GM12878 (cell line): ENCODE measurements around the gene AFG1L. TPM values are rescaled to one million over a fixed set of nuclear protein-coding genes. Genes with fewer than 3 reads are reported as not detected.

Source experiments
- ATAC-seq: fragments of 200-7000 bp; cut with Tn5 transposase; 3 replicates; pipeline ENCODE4 v1.9.1; 2020; ENCODE audit warnings: mild to moderate bottlenecking, moderate library complexity
- BruUV-seq: library from RNA; stranded (reverse); fragments of 400-500 nt; replicated peaks from 2 replicates; lab custom pipeline; 2021; lab: Mats Ljungman, UMichigan
- CTCF ChIA-PET: fragments of 300-600 bp; sonication (Branson Sonifier 250); formaldehyde crosslinking; extraction: SDS; loops from one replicate; lab custom pipeline; 2021; ENCODE audit warnings: inconsistent platforms; lab: Yijun Ruan, JAX
- POLR2A ChIA-PET: fragments of 350-600 bp; formaldehyde crosslinking; extraction: SDS; loops from one replicate; lab custom pipeline; 2021; ENCODE audit warnings: inconsistent platforms; lab: Charles Lee
- RAD21 ChIA-PET: fragments of 300-600 bp; sonication (Branson Sonifier 250); formaldehyde crosslinking; loops from one replicate; lab custom pipeline; 2023; ENCODE audit warnings: antibody characterized with exemption; ENCODE audit not compliant: unreplicated experiment; lab: Charles Lee
- SMC1A ChIA-PET: fragments of 300-600 bp; sonication (Branson Sonifier 250); formaldehyde crosslinking; loops from one replicate; lab custom pipeline; 2023; ENCODE audit not compliant: unreplicated experiment, uncharacterized antibody; lab: Charles Lee
- DNase-seq: peaks from one replicate; pipeline ENCODE4 v3.0.0-alpha.2; 2011; ENCODE audit warnings: low read depth, low spot score
- FAIRE-seq: peaks from 3 replicates; lab custom pipeline; 2011; peaks lifted over from hg19 to GRCh38; lab: Jason Lieb, UNC
- H2AFZ ChIP-seq: 2 replicates; pipeline ENCODE4 v1.6.0; 2011; ENCODE audit warnings: low read depth, low read length, control low read depth; ENCODE audit not compliant: control insufficient read depth
- H3K27ac ChIP-seq: 2 replicates; pipeline ENCODE4 v1.5.1; 2011; ENCODE audit warnings: control low read depth; ENCODE audit not compliant: control insufficient read depth, insufficient read depth
- H3K27me3 ChIP-seq, 2 experiments: replicated peaks in 1 of 2; 2 replicates each; pipeline versions ENCODE4 v1.6.0 to v1.6.1; 2011; ENCODE audit warnings: low read length in 1 of 2; ENCODE audit not compliant: control insufficient read depth in 2 of 2, insufficient read depth in 2 of 2
- H3K36me3 ChIP-seq, 2 experiments: 2 replicates each; pipeline ENCODE4 v1.5.1; 2011; ENCODE audit warnings: low read length in 1 of 2; ENCODE audit not compliant: control insufficient read depth in 2 of 2, insufficient read depth in 2 of 2
- H3K4me1 ChIP-seq: 2 replicates; pipeline ENCODE4 v1.6.1; 2011; ENCODE audit warnings: mild to moderate bottlenecking, low read length, moderate library complexity, mixed read lengths; ENCODE audit not compliant: control insufficient read depth, insufficient read depth
- H3K4me2 ChIP-seq: 2 replicates; pipeline ENCODE4 v1.6.0; 2011; ENCODE audit warnings: control low read depth; ENCODE audit not compliant: control insufficient read depth, insufficient read depth
- H3K4me3 ChIP-seq: fragments of 200-600 bp; sonication (generic); 2 replicates; pipeline ENCODE4 v1.5.1; 2016
- H3K79me2 ChIP-seq: 2 replicates; pipeline ENCODE4 v1.6.0; 2011; ENCODE audit warnings: low read length; ENCODE audit not compliant: control insufficient read depth, insufficient read depth
- H3K9ac ChIP-seq: 2 replicates; pipeline ENCODE4 v1.8.0; 2011; ENCODE audit warnings: low read length, control low read depth, mixed read lengths; ENCODE audit not compliant: control insufficient read depth, insufficient read depth
- H3K9me3 ChIP-seq: replicated peaks from 3 replicates; pipeline ENCODE4 v1.5.1; 2011; ENCODE audit warnings: mild to moderate bottlenecking, low read length; ENCODE audit not compliant: control insufficient read depth, insufficient read depth
- H4K20me1 ChIP-seq: 2 replicates; pipeline ENCODE4 v1.6.0; 2011; ENCODE audit not compliant: control insufficient read depth, insufficient read depth
- BHLHE40 ChIP-seq, 2 experiments: fragments of 450-650 bp in 1 of 2; IDR thresholded peaks; 2 replicates each; pipeline ENCODE4 v1.6.1; 2011 to 2017; ENCODE audit warnings: low read depth in 2 of 2, borderline replicate concordance in 1 of 2, improper control_type of control experiment in 1 of 2, low read length in 1 of 2, mild to moderate bottlenecking in 1 of 2
- CEBPZ ChIP-seq: fragments of 150-350 bp; IDR thresholded peaks from 2 replicates; pipeline ENCODE4 v1.6.1; 2016; ENCODE audit warnings: low read depth, low read length
- CREM ChIP-seq: IDR thresholded peaks from 2 replicates; pipeline ENCODE4 v1.6.1; 2014; ENCODE audit warnings: antibody characterized with exemption, low read depth
- EZH2 ChIP-seq: IDR thresholded peaks from 2 replicates; pipeline ENCODE4 v1.6.1; 2012; ENCODE audit warnings: low read depth, mild to moderate bottlenecking, control low read depth, inconsistent platforms, low read length, borderline replicate concordance; ENCODE audit not compliant: control insufficient read depth
- FOXM1 ChIP-seq: IDR thresholded peaks from 2 replicates; pipeline ENCODE4 v1.6.1; 2012; ENCODE audit warnings: low read depth, mild to moderate bottlenecking, inconsistent platforms, low read length, moderate library complexity
- HCFC1 ChIP-seq: fragments of 150-350 bp; IDR thresholded peaks from 2 replicates; pipeline ENCODE4 v1.6.1; 2014; ENCODE audit warnings: low read length
- IKZF1 ChIP-seq: fragments of 450-650 bp; conservative IDR thresholded peaks from 2 replicates; pipeline ENCODE4 v1.6.1; 2017; ENCODE audit warnings: antibody characterized with exemption, mild to moderate bottlenecking
- MEF2B ChIP-seq: fragments of 450-650 bp; IDR thresholded peaks from 2 replicates; pipeline ENCODE4 v1.6.1; 2018; ENCODE audit warnings: mild to moderate bottlenecking, moderate library complexity; ENCODE audit not compliant: partially characterized antibody, poor library complexity, severe bottlenecking
- MYB ChIP-seq: fragments of 150-350 bp; IDR thresholded peaks from 2 replicates; pipeline ENCODE4 v1.6.1; 2014; ENCODE audit warnings: mild to moderate bottlenecking, low read depth, low read length, borderline replicate concordance
- NFXL1 ChIP-seq: fragments of 450-650 bp; IDR thresholded peaks from 2 replicates; pipeline ENCODE4 v1.6.1; 2017; ENCODE audit warnings: antibody characterized with exemption, mild to moderate bottlenecking, borderline replicate concordance
- PBX3 ChIP-seq: IDR thresholded peaks from 2 replicates; pipeline ENCODE4 v1.6.1; 2011; ENCODE audit warnings: mild to moderate bottlenecking, low read depth, low read length, moderate library complexity; ENCODE audit not compliant: insufficient replicate concordance
- RAD51 ChIP-seq: fragments of 450-650 bp; IDR thresholded peaks from 2 replicates; pipeline ENCODE4 v1.6.1; 2016; ENCODE audit warnings: moderate library complexity, mild to moderate bottlenecking, inconsistent platforms
- SMAD1 ChIP-seq: fragments of 450-650 bp; IDR thresholded peaks from 2 replicates; pipeline ENCODE4 v1.6.1; 2018; ENCODE audit warnings: mild to moderate bottlenecking, low read depth; ENCODE audit not compliant: partially characterized antibody
- STAT1 ChIP-seq: fragments of 450-650 bp; conservative IDR thresholded peaks from 2 replicates; pipeline ENCODE4 v1.6.1; 2014; ENCODE audit warnings: antibody characterized with exemption, mild to moderate bottlenecking
- TBL1XR1 ChIP-seq: IDR thresholded peaks from 2 replicates; pipeline ENCODE4 v1.6.1; 2012; ENCODE audit warnings: low read depth, low read length, improper control_type of control experiment
- ZBTB11 ChIP-seq: fragments of 450-650 bp; formaldehyde crosslinking; IDR thresholded peaks from 2 replicates; pipeline ENCODE4 v1.5.0; 2022; ENCODE audit warnings: mild to moderate bottlenecking, missing genetic modification characterization
- ZSCAN29 ChIP-seq: fragments of 450-650 bp; IDR thresholded peaks from 2 replicates; pipeline ENCODE4 v1.6.1; 2017; ENCODE audit warnings: mild to moderate bottlenecking, moderate library complexity
- ZZZ3 ChIP-seq: IDR thresholded peaks from 2 replicates; pipeline ENCODE4 v1.6.1; 2011; ENCODE audit warnings: low read depth; ENCODE audit not compliant: control insufficient read depth, insufficient read length
- WGBS: methylation state at CpG from one replicate; pipeline ENCODE4 v1.1.6; 2016; ENCODE audit warnings: low lambda C conversion rate; ENCODE audit not compliant: insufficient replicate concordance, insufficient coverage; ENCODE audit errors: missing lambda C conversion rate; 5-methylcytosine and 5-hydroxymethylcytosine counted together
- in situ Hi-C: fragments of 300-500 bp; cut with MboI; formaldehyde crosslinking; loops from 9 replicates; pipeline ENCODE4 v1.14.3; 2018; ENCODE audit warnings: mixed read lengths
- intact Hi-C: fragments of 100-400 bp; cut with micrococcal nuclease; formaldehyde crosslinking; loops from one replicate; pipeline ENCODE4 v1.14.2; 2022; ENCODE audit not compliant: unreplicated experiment
- polyA plus RNA-seq, 11 experiments: library from polyadenylated mRNA; depleted of rRNA in 4 of 11; unstranded in 6 of 11; stranded (reverse) in 5 of 11; fragments of >200 nt; fragmentation: Nextera tagmentation in 4 of 11; fragmentation: Illumina TruSeq in 1 of 11; extraction: Ambion mirVana in 4 of 11; extraction: Trizol in 1 of 11; gene quantifications; 1 replicate in 1 of 11; 2 replicates in 10 of 11; pipeline versions ENCODE4 v1.2.1 to v1.2.3, GENCODE V29; 2011 to 2016; ENCODE audit warnings: inconsistent platforms in 2 of 11, missing spikeins in 2 of 11, low read depth in 1 of 11
- total RNA-seq, 4 experiments: library from RNA; depleted of rRNA in 3 of 4; stranded (reverse); fragments of >200 nt in 3 of 4; fragmentation: Illumina TruSeq in 1 of 4; extraction: Trizol in 1 of 4; gene quantifications; 2 replicates each; pipeline versions ENCODE4 v1.2.1 to v1.2.3, GENCODE V29; 2013 to 2021

Gene AFG1L
- total and polyA plus RNA-seq, 10 of the 15 experiments (the other 5 are each of a cell fraction or from before 2014, with no cell fraction given), result 2.3 to 9.0 (median 4.3) TPM

- H4K20me1 ChIP-seq, result no peaks in the 10 kb centered on the region; the same call in 1 of the 2 replicates
- H3K79me2 ChIP-seq, result no peaks in the 10 kb centered on the region
- no peak overlapping the region for H3K4me3 ChIP-seq
- ChIA-PET POLR2A (no interaction called here), CTCF (no interaction called here), RAD21 (no interaction called here), SMC1A (interaction anchor here (1.2 to 1.4 kb wide), 2 partner anchors 9 to 28 kb away, joined by 3 read pairs; no protein-coding TSS in a partner anchor)
- H3K9me3 ChIP-seq, result no peaks in the 10 kb centered on the region
- no peak overlapping the region for H2AFZ ChIP-seq
- H3K27me3 ChIP-seq, result no peaks in the 10 kb centered on the region; a peak in 1 of 4 replicates
- BruUV-seq, result no TSS peak
- no peak overlapping the region for H3K4me2 ChIP-seq
- FAIRE-seq (no peak), DNase-seq (no peak), ATAC-seq (no peak)
- no peak overlapping the region for H3K9ac ChIP-seq
- H3K4me1 ChIP-seq, result no peaks in the 10 kb centered on the region
- H3K27ac ChIP-seq, result no peak overlapping the region
- 100% methylated on average over 1 of the region's 1 CpG for WGBS
- in situ Hi-C loops, result no loop called here
- intact Hi-C loops, result no loop called here
- H3K36me3 ChIP-seq, result no peaks in the 10 kb centered on the region
- TF ChIP-seq MEF2B (no peak), HCFC1 (no peak), ZZZ3 (no peak), STAT1 (no peak), TBL1XR1 (no peak), PBX3 (no peak), MYB (no peak), ZBTB11 (CRISPR knock-in tag) (no peak), RAD51 (no peak), FOXM1 (no peak), NFXL1 (no peak), SMAD1 (no peak), CEBPZ (no peak), IKZF1 (no peak), EZH2 (no peak), ZSCAN29 (no peak), BHLHE40 (IDR thresholded peaks at IDR 0.05; ENCODE audit: borderline replicate concordance in 1 of 2, low read depth in 2 of 2, low read length in 1 of 2) (no peak), CREM (no peak)
Observed at GRCh38 chr6:108468346-108468745, 173.5 kb downstream of the AFG1L start.
